Inflammatory macrophage (primary cell): ENCODE results near the gene CHD2.
A peak's percentile ranks its signal among the peaks of the same experiment; 100 is the strongest.

Source experiments
- DNase-seq, 2 donors: peaks; one replicate each; pipeline ENCODE4 v3.0.0-alpha.2; 2020 to 2022

Gene CHD2

DNA sequence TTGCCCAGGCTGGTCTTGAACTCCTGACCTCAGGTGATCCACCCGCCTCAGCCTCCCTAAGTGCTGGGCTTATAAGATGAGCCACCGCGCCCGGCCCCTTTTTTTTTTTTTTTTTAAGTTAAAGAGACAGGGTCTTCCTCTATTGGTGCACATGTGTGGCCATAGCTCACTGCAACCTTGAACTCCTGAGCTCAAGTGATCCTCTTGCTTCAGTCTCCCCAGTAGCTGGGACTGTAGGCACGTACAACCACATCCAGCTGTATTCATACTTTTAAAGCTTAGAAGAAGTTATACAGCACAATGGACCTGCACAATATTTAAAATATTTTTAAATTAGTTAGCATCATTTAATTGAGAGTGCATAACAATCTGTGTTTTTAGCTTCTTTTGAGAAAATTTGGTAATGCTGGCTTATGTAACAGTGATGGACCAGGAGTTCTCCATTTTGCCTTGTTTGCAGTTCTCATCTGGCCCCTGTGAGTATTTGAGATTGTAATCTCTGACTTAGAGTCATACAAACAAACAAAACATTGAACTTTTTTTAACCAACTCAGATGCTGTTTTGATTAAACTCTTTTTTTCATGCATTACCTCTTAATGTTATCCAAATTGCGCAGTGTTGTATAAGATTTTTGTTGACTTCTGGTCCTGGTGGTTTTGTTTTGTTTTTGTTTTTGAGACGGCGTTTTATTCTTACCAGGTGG lies 33.0 kb downstream of the CHD2 start:
- no peak for DNase-seq

DNA sequence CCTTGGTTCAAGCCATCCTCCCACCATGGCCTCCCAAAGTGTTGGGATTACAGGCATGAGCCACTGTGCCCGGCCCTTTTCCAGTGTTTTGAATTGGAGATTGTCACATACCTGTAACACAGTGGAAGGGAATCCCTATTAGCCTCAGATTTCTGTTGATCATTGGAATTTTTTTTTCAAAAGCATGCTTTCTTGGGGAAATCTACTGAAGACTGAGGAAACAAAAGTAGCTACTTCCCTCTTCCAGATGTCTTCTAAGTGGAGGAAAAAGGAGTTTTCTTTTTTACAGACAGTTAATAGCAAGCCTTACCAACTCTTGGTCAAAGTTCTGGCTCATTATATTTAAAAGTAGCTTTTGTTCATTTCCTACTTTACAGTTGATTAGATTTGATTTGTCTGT lies 33.7 kb downstream of the CHD2 start:
- DNase-seq, result no peak

DNA sequence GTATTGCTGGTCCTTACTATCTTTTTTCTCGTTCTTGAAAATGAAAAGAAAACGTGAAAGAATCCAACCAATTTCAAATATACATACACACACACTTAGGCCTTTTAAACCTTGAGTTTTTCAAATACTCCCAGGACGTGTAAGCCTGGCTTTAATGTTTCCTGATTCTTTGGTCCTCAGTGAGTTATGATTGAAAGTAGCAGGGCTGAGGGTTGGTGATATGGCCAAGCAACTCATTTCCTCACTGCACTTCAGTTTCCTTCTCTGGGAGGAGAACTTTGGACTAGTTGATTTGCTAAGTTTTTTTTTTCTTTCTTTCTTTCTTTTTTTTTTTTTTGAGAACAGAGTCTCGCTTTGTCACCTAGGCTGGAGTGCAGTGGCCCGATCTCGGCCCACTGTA lies 34.6 kb downstream of the CHD2 start:
- DNase-seq, result no peak

DNA sequence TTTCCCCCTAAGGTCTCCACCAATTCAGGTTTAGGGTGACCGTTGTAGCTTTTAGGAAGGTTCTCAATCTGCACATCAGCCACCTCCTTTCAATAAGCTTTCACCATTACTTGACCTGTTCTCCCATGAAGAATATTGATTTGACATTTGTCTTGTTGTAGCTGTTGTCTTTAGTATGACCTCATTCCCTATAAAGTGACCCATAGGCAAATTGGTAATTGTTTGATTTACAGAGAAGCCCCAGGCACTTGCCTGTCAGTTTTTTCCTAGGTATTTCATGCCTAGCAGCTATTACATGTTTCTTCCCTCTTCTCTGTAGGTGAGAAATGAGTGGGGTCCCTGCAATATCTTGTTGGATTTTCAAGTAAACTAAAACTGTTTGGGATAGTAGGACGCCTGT lies 36.0 kb downstream of the CHD2 start:
- no peak for DNase-seq

DNA sequence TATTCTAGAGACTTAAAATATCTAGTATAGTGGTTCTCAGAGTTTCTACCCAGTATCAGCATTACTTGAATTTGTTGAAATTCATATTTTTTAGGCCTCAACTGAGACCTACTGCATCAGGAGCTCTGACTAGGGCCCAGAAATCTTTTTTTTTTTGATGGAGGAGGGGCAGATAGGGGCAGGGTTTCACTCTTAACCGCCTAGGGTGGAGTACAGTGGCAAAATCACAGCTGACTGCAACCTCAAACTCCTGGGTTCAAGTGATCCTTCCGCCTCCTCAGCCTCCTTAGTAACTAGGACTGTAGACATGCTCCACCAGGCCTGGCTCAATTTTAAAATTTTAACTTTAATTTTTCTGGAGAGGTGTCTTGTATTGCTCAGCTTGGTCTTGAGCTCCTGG lies 36.6 kb downstream of the CHD2 start:
- no peak for DNase-seq

DNA sequence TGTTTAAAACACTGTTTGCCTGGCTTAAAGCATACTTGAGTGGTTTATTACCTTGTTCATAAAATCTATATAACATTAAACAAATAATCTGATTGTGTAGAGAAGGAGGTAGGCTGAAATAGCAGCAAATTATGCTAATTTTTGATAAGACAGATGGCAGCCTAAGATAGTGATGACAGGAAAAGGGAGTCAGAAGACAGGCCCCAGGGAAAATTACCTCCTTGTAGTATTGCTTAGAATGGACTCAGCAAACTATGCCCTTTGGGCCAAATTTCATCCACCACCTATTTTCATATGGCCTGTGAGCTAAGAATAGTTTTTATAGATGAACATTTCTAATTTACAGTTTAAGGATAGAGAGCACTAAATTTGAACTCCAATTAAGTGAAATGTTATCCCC lies 37.8 kb downstream of the CHD2 start:
- DNase-seq, result no peak

DNA sequence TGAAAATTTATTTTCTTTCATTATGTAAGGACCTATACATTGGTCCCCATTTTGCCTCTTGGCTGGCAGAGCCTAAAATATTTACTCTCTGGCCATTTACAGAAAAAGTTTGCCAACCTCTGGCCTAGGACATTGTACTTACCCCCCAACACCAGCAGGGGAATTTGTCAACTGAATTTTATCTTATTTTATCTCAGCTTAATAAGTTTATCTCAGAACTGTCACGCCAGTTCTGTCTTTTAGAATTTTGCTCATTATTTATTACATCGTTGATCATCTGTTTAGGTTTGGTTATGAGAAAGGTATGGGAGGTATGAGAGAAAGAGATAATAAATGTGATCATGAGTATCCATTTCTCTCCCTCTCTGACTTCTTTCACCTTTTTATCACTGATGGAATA lies 38.3 kb downstream of the CHD2 start:
- no peak for DNase-seq

DNA sequence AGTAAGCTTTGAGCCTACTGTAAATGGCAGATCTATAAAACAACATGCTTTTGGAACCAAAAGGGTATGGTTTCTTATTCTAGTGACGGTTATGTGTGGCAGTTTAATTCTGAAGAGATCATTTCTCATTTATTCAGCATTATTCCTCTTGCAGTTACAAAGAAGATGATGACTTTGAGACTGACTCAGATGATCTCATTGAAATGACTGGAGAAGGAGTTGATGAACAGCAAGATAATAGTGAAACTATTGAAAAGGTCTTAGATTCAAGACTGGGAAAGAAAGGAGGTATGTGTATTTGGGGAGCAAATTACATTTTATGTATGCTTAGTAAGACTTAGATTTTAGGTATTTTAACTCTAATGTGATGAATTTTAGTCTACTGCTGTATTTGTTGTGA lies 41.5 kb downstream of the CHD2 start:
- no peak for DNase-seq

DNA sequence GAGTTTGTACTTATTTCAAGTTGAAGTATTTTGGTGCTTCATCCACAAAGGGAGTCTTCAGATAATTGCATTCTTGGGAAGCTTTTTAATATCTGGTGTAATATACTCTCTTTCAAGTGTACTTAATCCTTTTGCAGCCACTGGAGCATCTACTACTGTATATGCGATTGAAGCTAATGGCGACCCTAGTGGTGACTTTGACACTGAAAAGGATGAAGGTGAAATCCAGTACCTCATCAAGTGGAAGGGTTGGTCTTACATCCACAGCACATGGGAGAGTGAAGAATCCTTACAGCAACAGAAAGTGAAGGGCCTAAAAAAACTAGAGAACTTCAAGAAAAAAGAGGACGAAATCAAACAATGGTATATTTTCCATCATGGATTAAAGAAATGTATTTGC lies 42.6 kb downstream of the CHD2 start:
- no peak for DNase-seq

DNA sequence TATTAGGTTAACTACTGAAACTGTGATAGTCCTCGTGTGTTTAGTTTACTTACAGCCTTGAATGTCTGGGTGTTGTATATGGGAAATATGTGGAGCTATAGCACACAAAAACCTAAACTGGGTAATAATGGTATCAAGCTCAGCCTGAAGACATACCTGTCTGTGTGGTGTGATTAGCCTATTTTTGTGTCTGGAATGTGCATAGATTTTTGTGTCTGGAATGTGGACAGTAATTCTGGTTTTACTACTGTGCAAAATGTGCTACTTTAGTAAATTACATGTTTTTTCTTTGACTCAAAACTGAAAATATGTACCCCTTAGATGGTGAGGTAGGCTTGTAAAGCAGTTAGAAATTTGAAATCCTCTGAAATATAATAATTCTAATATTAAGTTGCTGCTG lies 43.5 kb downstream of the CHD2 start:
- no peak for DNase-seq

DNA sequence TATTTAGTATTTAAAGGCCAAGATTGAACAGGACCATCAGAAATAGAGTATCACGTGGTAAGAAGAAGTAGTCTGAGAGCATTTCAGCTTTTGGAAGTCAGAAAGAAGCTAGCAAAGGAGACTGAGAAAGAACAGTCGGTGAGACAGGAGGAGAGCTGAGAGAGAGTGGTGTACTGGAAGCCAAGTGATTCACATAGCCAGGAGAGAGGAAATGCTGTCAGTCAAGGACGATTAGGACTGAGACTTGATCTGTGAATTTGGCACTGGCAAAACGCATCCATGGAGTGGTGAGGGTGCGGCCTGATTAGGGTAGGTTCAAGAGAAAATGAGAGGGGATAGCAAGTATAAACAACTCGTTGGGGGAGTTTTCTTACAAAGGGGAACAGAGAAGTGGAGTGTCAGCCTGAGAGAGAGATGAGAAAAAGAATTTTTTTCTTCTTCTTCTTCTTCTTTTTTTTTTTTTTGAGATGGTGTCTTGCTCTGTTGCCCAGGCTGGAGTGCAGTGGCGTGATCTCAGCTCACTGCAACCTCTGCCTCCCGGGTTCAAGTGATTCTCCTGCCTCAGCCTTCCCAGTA lies 44.9 kb downstream of the CHD2 start:
- no peak for DNase-seq

DNA sequence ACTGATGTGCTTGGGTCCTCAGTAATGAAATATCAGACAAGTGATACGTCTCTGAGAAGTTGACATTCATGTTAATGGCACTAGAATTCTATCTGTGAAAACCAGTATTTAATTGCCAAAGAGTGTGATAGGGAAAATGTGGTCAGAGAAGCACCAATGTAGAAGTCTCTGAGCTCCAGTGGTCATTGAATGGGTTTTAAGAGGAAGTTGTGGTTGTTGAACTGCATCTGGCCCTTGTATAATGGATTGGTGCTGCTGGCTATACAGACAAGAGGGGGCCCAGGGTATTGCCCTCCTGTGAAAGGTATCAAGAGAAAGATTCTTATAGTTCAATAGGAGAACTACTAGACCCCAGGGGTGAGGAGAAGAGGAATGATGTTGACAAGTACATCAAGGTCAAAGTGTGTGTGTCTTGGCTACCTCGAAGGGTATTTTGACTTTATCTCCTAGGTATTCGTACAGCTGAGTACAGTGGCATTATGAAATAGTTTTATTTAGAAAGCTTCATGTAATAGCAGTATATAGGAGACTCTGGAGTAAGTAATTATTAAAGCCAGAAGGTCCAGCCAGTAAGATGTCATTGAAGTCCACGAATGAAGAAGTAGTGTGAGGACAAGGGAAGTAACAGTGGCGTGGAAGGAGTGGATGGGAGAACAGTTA lies 47.1 kb downstream of the CHD2 start:
- DNase-seq, result no peak

DNA sequence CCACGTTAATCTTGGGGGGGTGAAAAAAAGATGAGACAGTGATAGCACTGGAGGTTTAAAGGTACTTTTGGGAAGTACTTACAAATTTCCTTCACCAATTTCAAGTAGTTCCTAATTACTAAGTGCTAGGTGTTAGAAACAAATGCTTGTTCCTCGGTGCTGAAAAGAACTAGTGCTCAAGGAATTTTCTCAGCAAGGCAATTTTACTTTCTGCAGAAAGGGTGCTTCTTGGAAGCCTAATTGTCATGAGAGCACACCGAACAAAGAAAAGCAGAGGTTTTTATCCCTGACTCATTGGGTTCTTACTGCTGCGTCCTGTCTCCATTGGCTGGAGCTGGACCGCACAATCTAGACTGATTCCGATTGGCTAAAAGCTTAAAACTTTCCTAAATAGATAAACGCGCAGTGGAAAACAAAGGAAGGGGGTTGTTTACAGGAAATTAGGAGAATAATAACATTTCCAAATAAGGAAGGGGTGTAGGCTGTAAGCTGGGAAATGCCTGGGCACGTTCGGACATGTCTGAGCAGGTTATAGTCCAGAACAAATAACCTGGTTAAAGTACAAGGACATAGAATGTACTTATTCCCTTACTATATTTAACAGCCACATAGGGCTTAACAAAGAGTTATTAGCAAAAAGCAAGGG lies 49.6 kb downstream of the CHD2 start:
- peak in 1 of 2 donors; percentile 4 for DNase-seq

DNA sequence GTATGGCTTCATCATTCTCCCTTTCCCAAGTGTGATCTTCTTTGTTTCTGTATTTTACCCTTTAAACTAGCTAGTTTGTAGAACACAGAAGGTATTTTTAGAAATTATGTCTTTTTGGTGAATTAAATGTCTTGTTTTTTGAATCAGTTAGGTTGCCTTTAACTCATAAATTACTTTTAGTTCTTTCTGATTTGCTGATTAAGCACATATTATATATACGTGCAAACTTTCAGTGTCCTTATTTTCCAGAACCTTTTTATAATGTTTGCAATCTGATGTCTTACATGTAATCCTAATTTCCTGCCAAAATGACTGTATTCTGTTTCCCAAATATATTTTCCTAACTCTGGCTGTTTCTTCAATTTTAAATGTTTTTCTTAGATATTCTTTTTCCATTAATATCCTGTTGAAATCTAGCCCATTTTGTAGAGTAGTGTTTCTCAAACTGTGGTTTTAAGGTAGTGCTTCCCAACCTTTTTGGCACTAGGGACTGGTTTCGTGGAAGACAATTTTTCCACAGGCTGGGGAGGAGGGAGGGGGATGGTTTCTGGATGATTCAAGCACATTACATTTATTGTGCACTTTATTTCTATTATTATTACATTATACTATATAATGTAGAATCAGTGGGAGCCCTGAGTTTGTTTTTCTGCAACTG lies 51.8 kb downstream of the CHD2 start:
- DNase-seq, result no peak

DNA sequence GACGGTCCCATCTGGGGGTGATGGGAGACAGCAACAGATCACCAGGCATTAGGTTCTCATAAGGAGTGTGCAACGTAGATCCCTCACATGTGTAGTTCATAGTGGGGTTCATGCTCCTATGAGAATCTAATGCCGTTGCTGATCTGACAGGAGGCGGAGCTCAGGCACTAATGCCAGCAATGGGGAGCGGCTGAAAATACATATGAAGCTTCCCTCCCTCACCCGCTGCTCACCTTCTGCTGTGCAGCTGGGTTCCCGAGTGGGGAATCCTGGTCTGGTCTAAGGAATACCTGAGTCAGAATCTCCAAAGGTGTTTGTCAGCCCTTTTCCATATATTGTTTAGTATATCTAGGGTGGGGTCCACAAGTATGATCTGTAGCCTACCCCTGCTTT lies 52.3 kb downstream of the CHD2 start:
- DNase-seq, result no peak

DNA sequence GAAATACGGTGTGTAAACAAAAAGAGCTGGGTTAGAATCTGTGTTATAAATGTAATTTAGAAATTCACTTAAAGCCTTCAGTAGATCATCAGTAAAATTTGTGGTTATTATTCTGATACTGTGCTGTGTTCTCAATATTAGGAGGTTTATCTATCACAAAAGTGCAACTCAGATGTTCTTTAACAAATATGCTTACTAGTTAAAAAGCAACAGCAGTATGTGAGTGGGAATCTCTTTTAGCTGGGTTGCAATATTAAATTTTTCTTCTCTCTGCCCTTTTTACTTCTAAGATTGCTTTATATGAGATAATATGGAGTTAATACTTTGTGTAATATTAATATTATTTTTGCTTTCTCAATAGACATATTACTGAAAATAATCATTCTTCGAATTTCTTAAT lies 53.4 kb downstream of the CHD2 start:
- DNase-seq, result no peak

DNA sequence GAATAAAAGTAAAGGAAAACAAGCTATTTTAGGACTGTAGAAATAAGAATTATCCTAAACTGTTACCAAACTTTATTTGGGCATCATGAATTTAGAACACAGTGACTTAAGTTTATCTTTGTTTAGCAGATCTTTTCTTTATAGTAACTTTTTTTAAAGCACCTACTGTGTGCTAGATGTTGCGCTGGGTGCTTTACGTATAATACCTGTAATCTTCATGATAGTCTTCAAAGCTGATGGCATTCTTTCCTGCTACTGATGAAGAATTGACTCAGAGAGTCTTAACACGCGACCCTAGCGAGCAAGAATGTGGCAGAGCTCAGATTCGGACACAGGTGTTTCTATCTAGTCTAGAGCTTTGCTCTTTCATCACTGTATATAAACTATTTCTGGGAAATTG lies 53.9 kb downstream of the CHD2 start:
- DNase-seq, result no peak

DNA sequence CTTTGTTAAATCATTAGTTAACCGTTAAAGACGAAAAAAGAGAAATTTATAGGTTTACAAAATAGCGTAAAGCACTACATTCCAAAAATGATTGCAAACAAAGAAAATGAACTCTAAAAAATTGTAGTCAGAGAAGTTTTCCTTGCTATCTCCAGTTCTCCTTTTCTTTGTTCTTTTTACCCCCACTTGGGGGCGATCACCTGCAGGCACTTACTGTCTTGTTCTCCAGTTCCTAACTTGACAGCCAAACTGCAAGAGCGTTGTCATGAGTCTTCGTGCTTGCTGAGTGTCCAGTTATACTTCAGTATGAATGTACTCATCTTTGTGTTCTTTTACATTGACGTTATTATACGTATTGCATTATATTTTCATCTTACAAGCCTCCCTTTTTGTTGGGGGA lies 54.5 kb downstream of the CHD2 start:
- peak in 1 of 2 donors; percentile 28 for DNase-seq

DNA sequence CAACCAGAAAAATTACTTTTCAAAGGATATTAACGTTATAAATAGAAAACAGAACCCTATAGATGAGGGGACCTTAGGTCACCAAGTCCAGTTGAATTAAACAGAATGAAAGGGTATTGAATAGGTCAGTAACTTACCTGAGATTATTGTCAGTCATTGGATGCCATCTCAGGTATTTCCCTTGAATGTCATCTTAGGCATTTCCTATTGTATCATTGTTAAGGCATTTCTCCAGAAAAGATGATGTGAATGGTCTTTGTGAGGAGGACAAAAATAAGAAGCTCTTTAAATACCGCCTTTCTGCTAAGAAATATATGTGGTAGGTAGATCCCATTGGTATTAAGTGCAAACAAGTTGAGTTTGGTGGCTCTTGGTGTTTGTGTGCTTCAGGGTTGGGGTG lies 55.6 kb downstream of the CHD2 start:
- no peak for DNase-seq

DNA sequence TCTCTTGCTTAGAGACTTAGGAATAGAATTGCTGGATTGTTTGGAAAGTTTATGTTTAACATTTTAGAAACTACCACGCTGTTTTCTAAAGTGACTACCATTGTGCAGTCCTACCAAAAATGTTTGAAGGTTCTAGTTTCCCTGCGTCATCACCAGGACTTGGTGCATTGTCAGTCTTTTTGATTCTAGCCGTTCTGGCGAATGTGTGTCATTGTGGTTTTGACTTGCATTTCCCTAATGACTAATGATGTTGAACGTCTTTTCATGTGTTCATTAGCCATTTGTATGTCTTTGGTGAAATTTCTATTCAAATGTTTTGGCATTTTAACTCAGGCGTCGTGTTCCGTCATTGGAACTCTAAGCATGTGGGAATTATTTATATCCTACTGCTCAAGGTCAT lies 58.0 kb downstream of the CHD2 start:
- peak in 1 of 2 donors; percentile 39 for DNase-seq

DNA sequence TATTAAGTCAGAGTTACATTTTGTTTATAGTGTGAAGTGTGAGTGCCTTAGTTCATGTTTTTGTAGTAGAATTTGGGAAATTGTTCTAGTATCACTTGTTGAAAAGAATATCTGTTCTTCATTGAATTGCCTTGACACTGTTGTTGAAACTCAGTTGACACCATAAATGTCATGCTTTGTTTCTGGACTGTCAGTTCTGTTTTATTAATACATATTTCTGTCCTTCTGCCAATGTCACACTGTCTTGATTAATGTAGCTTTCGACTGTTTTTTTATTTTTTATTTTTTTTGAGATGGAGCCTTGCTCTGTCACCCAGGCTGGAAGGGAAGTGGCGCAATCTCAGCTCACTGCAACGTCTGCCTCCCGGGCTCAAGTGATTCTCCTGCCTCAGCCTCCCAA lies 59.1 kb downstream of the CHD2 start:
- DNase-seq, result peak in 1 of 2 donors; percentile 36

DNA sequence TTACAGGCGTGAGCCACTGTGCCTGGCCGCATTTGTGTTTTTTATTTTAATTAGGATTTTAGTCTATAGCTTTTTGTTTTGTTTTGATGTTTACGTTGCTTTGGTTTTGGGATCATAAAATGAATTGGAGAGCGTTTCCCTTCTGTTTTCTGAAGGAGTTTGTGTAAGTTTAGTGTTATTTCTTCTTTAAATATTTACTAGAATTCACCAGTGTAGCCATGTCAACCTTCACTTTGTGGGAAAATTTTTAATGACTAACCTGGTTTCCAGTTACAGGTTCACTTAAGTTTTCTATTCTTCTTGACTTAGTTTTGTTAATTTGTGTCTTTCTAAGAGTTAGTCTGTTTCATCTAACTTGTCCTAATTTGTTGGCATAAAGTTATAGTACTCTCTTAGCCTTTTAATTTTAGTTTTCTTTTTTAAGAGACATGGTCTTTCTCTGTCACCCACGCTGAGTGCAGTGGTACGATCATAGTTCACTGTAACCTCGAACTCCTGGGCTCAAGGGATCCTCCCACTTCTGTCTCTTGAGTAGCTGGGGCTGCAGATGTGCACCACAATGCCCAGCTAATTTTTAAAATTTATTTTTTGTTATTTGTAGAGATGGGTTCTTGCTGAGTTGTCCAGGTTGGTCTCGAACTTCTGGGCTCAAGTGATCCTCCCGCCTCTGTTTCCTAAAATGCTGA lies 61.0 kb downstream of the CHD2 start:
- no peak for DNase-seq

DNA sequence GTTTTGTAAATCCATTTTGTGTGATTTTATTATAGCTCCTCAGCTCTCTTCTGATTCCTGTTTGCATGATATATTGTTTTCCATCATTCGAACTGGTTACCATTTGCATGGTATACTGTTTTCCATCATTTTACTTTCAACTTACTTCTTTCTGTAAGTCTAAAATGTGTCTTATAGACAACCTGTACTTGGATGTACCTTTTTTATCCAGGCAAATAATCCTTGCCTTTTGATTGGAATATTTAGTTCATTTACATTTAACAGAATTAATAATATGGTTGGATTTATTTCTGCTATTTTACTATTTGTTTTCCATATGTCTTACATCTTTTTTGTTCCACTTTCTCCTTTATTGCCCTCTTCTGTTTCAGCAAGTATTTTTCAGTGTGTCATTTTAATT lies 62.8 kb downstream of the CHD2 start:
- no peak for DNase-seq
